Stimulated activated effector memory CD8-positive, alpha-beta T cell treated with anti-CD3 and anti-CD28 coated beads, Interleukin-12 subunit alpha, Interleukin-12 subunit beta, amount 100 ng/mL, for 72 hours (primary cell): Measurements from ENCODE around the gene PIK3CB.
"Not testable (repeated sequence)": the region's sequence is repeated elsewhere in the genome, so short reads cannot be mapped to it uniquely, and the experiment has no call there.

Experiments used
- ATAC-seq: fragments of 150-1000 bp; cut with Tn5 transposase; 2 replicates; pipeline ENCODE4 v1.10.0; 2021
- DNase-seq, 2 donors: peaks; one replicate each; pipeline ENCODE4 v3.0.0; 2021 to 2022; ENCODE audit warnings: low spot score in 2 of 2
- H3K27ac Mint-ChIP-seq: one replicate; pipeline ENCODE4 v1.8.0; 2022; ENCODE audit warnings: mild to moderate bottlenecking, mixed read lengths
- H3K36me3 Mint-ChIP-seq: one replicate; pipeline ENCODE4 v1.8.0; 2022; ENCODE audit warnings: mild to moderate bottlenecking, mixed read lengths
- H3K4me1 Mint-ChIP-seq: one replicate; pipeline ENCODE4 v1.8.0; 2022; ENCODE audit warnings: mixed read lengths
- H3K4me3 Mint-ChIP-seq: one replicate; pipeline ENCODE4 v1.8.0; 2022; ENCODE audit warnings: mild to moderate bottlenecking, mixed read lengths
- H3K9me3 Mint-ChIP-seq: one replicate; pipeline ENCODE4 v1.8.0; 2022; ENCODE audit warnings: mixed read lengths

PIK3CB gene

DNA sequence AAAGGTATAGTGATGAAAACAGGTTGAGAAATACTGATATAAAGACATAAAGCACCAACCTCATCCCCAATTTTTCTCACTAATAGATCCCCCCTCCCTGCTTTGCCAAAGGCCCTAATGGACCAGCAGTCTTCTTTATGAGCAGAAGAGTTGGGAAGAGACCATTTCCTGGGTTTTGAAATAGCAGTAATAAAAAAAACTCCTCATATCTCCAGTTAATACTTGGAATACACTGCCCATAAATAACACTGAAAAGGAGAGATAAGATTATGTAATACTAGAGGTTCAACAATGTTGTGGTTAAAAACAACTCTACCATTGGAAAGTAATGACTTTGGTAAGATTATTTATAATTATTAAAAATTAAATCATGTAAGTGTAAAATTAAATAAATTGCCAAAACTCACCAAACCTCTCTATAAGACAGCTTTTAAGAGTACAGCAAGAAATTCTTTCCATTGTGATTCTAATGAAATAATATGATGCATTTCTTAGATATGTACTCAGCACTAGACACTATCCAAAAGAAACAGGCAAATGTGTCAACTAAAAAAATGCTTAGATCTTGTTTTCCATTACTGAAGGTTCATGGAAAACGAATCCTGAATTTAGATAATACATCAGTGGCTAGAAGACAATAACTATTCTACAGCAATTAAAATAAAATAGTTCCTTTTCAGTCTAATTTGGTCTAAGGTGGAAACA is 137.9 kb downstream of the PIK3CB start:
- H3K36me3 Mint-ChIP-seq = peaks cover 18% of the 10 kb centered on the region
- H3K4me1 Mint-ChIP-seq = no peaks in the 10 kb centered on the region
- H3K4me3 Mint-ChIP-seq = no peak overlapping the region
- DNase-seq (no peak), ATAC-seq (no peak)
- no peak overlapping the region for H3K27ac Mint-ChIP-seq
- no peaks in the 10 kb centered on the region for H3K9me3 Mint-ChIP-seq

DNA sequence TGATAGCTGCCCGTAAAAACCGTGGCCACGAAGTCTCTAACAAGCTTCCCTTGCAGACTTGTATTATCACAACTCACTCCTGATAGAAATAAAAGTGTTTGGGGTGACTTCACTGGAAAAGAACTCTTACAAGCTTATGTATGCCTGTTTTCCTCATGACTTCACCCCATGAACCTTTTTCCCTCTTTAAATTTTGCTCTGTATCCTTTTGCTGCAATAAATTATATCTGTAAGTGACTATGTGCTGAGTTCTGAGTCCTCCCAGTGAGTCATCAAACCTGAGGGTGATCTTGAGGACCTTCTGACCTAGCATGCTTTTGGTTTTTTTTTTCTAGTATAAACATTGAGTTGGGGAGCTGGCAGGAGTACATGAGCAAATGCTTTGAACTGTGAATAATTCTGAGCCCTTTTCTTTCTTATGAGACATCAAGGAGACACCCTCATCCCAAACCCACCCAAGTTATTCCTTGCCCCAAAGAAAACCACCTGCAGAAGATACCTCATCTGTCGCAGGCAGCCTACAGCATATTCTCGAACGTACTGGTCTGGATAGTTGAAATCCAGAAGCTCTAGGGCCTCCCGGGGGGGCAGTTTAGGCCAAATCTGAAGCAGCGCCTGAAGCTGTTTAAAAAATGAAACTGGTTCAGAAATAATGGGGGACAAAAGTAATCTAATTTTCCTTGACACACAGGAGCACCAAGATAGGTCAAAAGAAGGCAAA is 140.3 kb downstream of the PIK3CB start:
- peaks cover 24% of the 10 kb centered on the region for H3K36me3 Mint-ChIP-seq
- no peak overlapping the region for H3K4me3 Mint-ChIP-seq
- no peak overlapping the region for H3K27ac Mint-ChIP-seq
- DNase-seq (no peak), ATAC-seq (no peak)
- H3K9me3 Mint-ChIP-seq = no peaks in the 10 kb centered on the region
- no peaks in the 10 kb centered on the region for H3K4me1 Mint-ChIP-seq

GRCh38 chr3:138692152-138692551 is 142.6 kb downstream of the PIK3CB start:
- ATAC-seq (no peak), DNase-seq (no peak)
- H3K4me3 Mint-ChIP-seq = no peak overlapping the region
- H3K9me3 Mint-ChIP-seq = no peaks in the 10 kb centered on the region
- no peak overlapping the region for H3K27ac Mint-ChIP-seq
- H3K36me3 Mint-ChIP-seq = peaks cover 27% of the 10 kb centered on the region
- peaks cover 7% of the 10 kb centered on the region for H3K4me1 Mint-ChIP-seq

- DNase-seq = no peak
- ATAC-seq = no peak
- Mint-ChIP-seq H3K27ac (peak overlapping the region; percentile 37), H3K36me3 (peaks cover 28% of the 10 kb centered on the region), H3K4me1 (peaks cover 11% of the 10 kb centered on the region), H3K4me3 (no peak overlapping the region), H3K9me3 (no peaks in the 10 kb centered on the region)
Observed at GRCh38 chr3:138691351-138691750, 143.4 kb downstream of the PIK3CB start.

GRCh38 chr3:138690036-138690435 is 144.7 kb downstream of the PIK3CB start:
- Mint-ChIP-seq H3K9me3 (no peaks in the 10 kb centered on the region), H3K4me1 (peaks cover 11% of the 10 kb centered on the region), H3K4me3 (no peak overlapping the region), H3K27ac (no peak overlapping the region), H3K36me3 (peaks cover 40% of the 10 kb centered on the region)
- ATAC-seq = no peak
- no peak for DNase-seq

DNA sequence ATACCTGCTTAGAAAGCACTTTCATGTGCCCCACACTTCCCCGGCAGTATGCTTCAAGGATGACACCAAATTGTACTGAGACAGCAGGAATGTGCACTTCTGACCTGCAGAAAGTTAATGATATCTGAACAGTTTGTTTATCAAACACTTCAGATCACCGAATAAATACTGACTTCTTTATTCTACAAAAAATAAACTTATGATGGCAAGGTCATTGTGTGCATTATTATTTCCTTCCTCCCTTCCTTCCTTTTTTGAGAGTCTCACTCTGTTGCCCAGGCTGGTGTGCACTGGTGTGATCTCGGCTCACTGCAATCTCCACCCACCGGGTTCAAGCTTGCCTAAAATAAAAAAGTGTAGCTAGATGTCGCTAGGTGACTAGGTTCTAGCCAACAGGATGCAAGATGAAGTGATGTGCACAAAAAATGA is 145.8 kb downstream of the PIK3CB start:
- no peaks in the 10 kb centered on the region for H3K9me3 Mint-ChIP-seq
- H3K4me3 Mint-ChIP-seq = no peak overlapping the region
- H3K27ac Mint-ChIP-seq = no peak overlapping the region
- no peak for DNase-seq
- no peak for ATAC-seq
- peaks cover 32% of the 10 kb centered on the region for H3K36me3 Mint-ChIP-seq
- H3K4me1 Mint-ChIP-seq = peaks cover 11% of the 10 kb centered on the region

DNA sequence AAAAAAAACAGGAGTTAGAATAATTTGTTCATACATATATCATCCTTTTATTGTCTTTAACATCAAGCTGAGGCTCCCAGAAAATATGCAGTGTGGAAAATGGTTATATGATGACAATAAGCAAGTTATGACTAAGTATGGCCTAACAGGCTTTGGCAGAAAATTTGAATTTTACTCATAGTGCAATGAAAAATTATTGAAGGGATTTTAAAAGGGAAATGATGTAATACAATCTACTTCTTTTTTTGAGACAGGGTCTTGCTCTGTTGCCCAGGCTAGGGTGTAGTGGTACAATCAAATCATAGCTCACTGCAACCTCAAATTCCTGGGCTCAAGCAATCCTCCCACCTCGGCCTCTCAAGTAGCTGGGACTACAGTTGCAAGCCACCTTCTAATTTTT is 147.5 kb downstream of the PIK3CB start:
- peaks cover 49% of the 10 kb centered on the region for H3K36me3 Mint-ChIP-seq
- peaks cover 11% of the 10 kb centered on the region for H3K4me1 Mint-ChIP-seq
- ATAC-seq = peak; percentile 84
- H3K9me3 Mint-ChIP-seq = no peaks in the 10 kb centered on the region
- peak overlapping the region; percentile 80 for H3K27ac Mint-ChIP-seq
- DNase-seq = no peak
- H3K4me3 Mint-ChIP-seq = peak overlapping the region; percentile 9

DNA sequence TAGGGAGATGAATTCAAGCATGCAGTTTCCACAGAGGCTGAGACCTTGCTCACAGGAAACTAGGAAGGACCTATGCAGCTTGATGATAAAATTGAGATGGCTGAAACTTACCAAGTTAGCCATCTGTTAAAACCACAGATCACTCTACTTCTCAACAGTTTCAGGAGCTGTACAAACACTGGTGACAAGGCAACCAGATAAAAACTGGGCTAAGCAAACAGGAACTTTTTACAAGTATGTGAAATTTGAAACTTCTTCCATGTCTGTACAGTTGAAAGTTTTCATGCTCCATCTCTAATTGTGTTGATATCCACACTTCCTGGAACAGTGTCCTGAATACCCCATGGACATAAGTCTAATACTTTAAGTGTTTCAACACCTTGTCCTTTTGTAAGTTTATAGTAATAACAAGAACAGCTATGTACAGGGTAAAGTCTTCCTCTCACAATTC is 147.9 kb downstream of the PIK3CB start:
- H3K4me3 Mint-ChIP-seq = peak overlapping the region; percentile 9
- no peaks in the 10 kb centered on the region for H3K9me3 Mint-ChIP-seq
- peaks cover 53% of the 10 kb centered on the region for H3K36me3 Mint-ChIP-seq
- no peak for DNase-seq
- H3K4me1 Mint-ChIP-seq = peaks cover 11% of the 10 kb centered on the region
- H3K27ac Mint-ChIP-seq = peak overlapping the region; percentile 80
- peak; percentile 97 for ATAC-seq

- no peak overlapping the region for H3K4me3 Mint-ChIP-seq
- H3K9me3 Mint-ChIP-seq = no peaks in the 10 kb centered on the region
- DNase-seq (no peak), ATAC-seq (no peak)
- H3K36me3 Mint-ChIP-seq = peaks cover 66% of the 10 kb centered on the region
- no peak overlapping the region for H3K27ac Mint-ChIP-seq
- H3K4me1 Mint-ChIP-seq = peaks cover 11% of the 10 kb centered on the region
Observed at GRCh38 chr3:138684396-138684795, 150.3 kb downstream of the PIK3CB start.

DNA sequence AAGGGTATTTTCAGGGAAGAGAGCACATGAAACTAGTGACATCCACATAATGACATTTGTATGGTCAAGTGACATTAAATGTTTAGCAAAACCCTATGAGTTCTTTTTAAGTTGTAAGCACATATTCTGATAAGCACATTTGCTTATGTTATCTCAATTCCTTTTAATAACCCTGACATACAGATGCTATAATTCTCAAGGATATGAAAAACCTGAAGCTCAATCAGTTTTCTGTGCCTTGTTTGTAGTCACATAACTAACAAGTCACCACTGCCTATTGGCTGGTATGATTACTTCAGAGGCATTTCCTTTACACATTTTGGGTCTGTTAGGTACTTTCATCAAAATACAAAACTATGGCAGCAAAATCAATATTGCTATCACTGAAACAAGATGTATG is 152.1 kb downstream of the PIK3CB start:
- ATAC-seq (no peak), DNase-seq (no peak)
- H3K4me3 Mint-ChIP-seq = no peak overlapping the region
- no peaks in the 10 kb centered on the region for H3K9me3 Mint-ChIP-seq
- peaks cover 72% of the 10 kb centered on the region for H3K36me3 Mint-ChIP-seq
- H3K4me1 Mint-ChIP-seq = peaks cover 10% of the 10 kb centered on the region
- H3K27ac Mint-ChIP-seq = no peak overlapping the region

DNA sequence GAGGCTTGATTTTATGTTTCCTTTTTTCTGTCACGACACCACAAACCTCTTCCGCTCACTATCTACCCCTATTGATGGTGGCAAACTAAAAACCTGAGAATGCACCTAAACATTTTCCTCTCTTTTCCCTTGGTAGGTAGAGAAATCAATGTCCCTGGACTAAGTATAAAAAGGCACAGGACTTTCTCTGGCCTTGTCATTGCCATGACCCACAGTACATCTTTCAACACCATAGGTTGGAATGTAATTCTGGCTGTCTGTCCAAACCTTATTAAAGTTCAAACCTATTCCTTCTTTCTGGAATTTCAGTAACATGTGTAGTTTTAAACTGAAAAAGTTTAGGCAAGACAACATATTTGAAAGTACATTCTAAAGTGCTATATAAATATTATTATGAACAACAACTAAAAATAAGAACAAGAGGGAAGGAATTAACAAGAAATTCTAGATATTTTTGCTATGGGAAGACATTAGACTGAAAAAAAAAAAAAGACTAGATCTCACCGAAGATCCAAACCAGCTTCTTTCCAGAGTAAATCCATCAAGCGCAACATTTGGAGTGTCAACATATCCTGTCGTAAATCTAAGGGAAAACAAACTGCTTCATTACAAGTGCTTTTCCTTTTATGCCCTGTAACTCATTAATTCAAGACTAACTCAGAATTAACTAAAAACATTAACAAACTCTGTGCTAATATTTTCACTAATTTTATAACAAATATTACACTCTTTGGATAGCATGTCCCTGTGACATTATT is 153.1 kb downstream of the PIK3CB start:
- ATAC-seq (no peak), DNase-seq (no peak)
- Mint-ChIP-seq H3K36me3 (peaks cover 75% of the 10 kb centered on the region), H3K4me1 (no peaks in the 10 kb centered on the region), H3K9me3 (no peaks in the 10 kb centered on the region), H3K27ac (no peak overlapping the region), H3K4me3 (no peak overlapping the region)

DNA sequence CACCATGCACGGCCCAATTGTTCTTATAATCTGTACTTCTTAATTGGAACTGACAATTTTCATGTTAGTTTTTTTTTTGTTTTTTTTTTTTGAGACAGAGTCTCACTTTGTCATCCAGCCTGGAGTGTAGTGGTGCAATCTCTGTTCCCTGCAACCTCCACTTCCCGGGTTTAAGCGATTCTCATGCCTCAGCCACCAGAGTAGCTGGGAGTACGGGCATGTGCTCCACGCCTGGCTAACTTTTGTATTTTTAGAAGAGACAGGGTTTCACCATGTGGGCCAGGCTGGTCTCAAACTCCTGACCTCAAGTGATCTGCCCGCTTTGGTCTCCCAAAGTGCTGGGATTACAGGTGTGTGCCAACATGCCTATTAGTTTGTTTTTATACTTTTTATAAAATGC is 153.8 kb downstream of the PIK3CB start:
- peaks cover 74% of the 10 kb centered on the region for H3K36me3 Mint-ChIP-seq
- DNase-seq, H3K4me1 Mint-ChIP-seq, H3K4me3 Mint-ChIP-seq, ATAC-seq, H3K9me3 Mint-ChIP-seq, H3K27ac Mint-ChIP-seq: not testable (repeated sequence)

GRCh38 chr3:138678874-138679392 is 155.8 kb downstream of the PIK3CB start:
- peaks cover 8% of the 10 kb centered on the region for H3K9me3 Mint-ChIP-seq
- peaks cover 72% of the 10 kb centered on the region for H3K36me3 Mint-ChIP-seq
- no peak overlapping the region for H3K27ac Mint-ChIP-seq
- H3K4me3 Mint-ChIP-seq = no peak overlapping the region
- H3K4me1 Mint-ChIP-seq = no peaks in the 10 kb centered on the region
- no peak for ATAC-seq
- no peak for DNase-seq

- Mint-ChIP-seq H3K4me1 (no peaks in the 10 kb centered on the region), H3K9me3 (peaks cover 8% of the 10 kb centered on the region), H3K36me3 (peaks cover 64% of the 10 kb centered on the region), H3K27ac (no peak overlapping the region), H3K4me3 (no peak overlapping the region)
- no peak for ATAC-seq
- no peak for DNase-seq
Observed at GRCh38 chr3:138678086-138678485, 156.6 kb downstream of the PIK3CB start.

DNA sequence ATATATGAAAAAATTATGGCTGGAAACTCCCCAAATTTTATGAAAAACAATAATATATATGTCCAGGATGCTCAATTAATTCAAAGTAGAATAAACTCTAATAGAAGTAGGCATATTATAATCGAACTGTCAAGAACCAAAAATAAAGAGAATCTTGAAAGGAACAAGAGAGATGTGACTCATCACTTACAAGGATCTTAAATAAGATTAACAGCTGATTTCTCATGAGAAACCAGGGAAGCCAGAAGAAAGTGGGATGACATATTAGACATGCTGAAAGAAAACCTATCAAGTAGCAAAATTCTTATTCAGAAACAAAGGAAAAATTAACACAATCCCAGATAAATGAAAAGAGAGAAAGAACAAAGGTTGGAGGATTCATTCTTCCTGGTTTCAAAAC is 159.3 kb downstream of the PIK3CB start:
- H3K4me3 Mint-ChIP-seq = no peak overlapping the region
- DNase-seq = no peak
- peaks cover 47% of the 10 kb centered on the region for H3K36me3 Mint-ChIP-seq
- H3K27ac Mint-ChIP-seq = no peak overlapping the region
- H3K9me3 Mint-ChIP-seq = peaks cover 8% of the 10 kb centered on the region
- H3K4me1 Mint-ChIP-seq = no peaks in the 10 kb centered on the region
- no peak for ATAC-seq
